G401 (cell line): ENCODE data around the gene SDR42E2. TPM values are rescaled to one million over a fixed set of nuclear protein-coding genes. Genes with fewer than 3 reads are reported as not detected.
A peak's percentile ranks its signal among the peaks of the same experiment; 100 is the strongest.

Experiments used
- DNase-seq: peaks from one replicate; pipeline ENCODE4 v3.0.0-alpha.2; 2015; ENCODE audit warnings: low spot score
- in situ Hi-C: cut with HindIII; loops from 2 replicates; pipeline ENCODE4 v1.10.0; 2016; ENCODE audit warnings: low sequenced_read_pairs, mixed read lengths
- total RNA-seq: library from RNA; depleted of rRNA; stranded (reverse); fragments of >200 nt; shearing (Covaris generic); gene quantifications from 2 replicates; pipeline ENCODE4 v1.2.3, GENCODE V29; 2014; rRNA removed

SDR42E2 gene
- total RNA-seq, 1 experiment from 2014 or later: not detected

DNA sequence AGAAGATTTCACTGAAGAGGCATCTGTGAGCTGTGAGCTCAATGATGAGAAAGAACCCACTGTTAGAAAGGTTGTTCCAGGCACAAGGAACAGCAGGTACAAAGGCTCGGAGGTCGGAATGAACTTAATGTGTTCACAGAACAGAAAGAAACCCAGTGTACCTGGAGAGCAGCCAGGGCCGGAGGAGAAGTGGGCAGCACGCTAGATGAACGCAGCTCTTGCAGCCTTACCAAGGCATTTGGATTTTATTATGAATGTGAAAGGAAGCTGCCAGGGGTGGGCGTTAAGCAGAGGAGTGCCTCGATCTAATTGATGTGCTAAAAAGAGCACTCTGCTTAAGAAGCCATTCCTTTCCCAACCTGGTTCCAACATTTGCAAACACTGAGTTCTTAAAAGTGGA, 62.8 kb downstream of the SDR42E2 start:
- in situ Hi-C loops: no loop called here
- DNase-seq: peak; percentile 32

DNA sequence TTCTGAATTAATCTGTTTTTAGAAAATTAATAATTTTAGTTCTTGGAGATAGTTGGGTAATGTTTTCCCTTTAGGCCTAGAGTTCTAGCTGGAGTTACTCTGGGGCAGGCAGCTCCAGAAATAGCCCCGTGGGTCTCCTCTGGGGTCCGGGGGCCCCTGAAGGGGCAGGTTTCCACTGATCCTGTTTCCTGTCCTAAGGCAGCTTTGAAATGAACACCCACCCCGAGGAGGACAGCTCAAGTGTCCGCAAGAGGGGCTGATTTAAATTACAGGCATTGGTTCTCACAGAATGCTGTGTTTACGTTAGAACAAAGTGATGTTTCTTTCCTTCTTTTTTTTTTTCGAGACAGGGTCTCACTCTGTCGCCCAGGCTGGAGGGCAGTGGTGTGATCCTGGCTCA, 67.6 kb downstream of the SDR42E2 start:
- no peak for DNase-seq
- in situ Hi-C loops: no loop called here

DNA sequence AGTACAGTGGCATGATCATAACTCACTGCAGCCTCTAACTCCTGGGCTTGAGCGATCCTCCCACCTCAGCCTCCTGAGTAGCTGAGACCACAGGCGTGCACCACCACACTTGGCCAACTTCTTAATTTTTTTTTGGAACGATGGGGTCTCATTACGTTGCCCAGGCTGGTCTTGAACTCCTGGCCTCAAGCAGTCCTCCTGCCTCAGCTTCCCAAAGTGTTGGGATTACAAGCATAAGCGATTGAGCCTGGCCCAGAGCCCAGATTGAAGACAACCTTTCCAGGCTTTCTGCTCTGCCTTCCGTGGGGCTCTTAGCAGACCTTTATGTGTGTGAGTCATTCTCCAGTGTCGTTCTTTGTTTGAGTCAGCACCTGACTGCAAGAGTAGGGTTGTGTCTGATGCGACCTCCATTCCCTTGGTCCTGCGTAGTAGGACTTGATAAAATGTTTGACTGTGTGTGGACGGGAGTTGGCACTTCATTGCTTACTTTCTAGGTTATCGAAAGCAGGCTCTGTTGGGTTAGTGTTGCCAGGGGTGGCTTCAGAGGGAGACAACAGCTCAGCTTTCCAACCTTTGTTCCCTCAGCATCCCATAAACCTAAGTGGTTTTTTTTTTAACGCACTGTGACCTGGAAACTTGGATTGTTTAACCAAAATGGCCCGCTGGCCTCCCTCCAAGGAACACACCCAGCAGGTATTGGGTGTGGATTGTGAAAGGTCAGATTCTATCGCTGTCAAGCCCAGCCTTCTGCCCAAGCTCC, 70.2 kb downstream of the SDR42E2 start:
- in situ Hi-C loops: no loop called here
- peak; percentile 69 for DNase-seq

DNA sequence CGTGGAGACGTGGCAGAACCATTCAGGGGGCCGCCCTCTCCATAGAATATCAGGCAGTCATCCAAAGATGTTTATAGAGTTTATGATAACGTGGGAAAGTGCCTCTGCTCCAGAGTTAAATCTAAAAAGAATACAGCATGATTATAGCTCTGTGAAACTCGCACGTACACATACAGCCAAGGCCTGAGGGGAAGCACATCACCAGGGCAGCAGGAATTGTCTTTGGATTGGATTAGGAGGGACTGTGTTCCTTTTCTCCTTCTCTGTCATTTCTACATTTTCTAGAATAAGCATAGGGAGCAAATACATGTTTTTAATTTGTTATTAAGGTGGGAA, 70.7 kb downstream of the SDR42E2 start:
- in situ Hi-C loops: no loop called here
- DNase-seq: no peak

DNA sequence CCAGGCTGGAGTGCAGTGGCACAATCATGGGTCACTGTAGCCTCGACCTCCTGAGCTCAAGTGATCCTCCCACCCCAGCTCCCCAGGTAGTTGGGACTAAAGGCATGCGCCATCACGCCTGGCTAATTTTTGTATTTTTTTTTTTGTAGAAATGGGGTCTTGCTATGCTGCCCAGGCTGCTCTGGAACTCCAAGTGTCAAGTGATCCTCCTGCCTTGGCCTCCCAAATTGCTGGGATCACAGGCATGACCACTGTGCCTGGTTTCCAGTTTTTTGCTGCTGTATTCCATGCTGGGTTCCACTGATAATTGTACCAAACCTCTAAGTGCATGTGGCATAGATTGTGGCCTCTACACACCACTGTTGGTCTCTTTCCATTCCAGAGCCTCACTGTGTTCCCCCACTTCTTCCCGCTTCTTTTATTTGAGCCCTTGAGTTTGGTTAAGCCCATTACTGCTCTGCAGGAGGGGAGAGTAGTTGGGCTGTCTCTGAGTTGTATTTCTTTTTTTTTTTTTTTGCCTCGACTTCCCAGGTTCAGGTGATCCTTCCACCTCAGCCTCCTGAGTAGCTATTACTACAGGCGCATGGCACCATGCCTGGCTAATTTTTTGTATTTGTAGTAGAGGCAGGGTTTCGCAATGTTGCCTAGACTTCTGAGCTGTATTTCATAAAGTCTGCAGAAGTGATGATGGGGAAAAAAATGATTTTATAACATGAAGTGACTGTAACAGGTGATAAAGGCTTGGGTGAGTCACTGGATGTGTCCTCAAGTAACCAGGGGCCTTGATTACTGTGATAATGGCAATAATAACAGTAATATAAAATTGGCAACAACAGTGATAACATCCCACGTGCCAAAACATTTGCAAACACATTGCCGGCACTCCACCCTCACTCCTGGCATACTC, 73.8 kb downstream of the SDR42E2 start:
- DNase-seq: no peak
- in situ Hi-C loops: no loop called here

DNA sequence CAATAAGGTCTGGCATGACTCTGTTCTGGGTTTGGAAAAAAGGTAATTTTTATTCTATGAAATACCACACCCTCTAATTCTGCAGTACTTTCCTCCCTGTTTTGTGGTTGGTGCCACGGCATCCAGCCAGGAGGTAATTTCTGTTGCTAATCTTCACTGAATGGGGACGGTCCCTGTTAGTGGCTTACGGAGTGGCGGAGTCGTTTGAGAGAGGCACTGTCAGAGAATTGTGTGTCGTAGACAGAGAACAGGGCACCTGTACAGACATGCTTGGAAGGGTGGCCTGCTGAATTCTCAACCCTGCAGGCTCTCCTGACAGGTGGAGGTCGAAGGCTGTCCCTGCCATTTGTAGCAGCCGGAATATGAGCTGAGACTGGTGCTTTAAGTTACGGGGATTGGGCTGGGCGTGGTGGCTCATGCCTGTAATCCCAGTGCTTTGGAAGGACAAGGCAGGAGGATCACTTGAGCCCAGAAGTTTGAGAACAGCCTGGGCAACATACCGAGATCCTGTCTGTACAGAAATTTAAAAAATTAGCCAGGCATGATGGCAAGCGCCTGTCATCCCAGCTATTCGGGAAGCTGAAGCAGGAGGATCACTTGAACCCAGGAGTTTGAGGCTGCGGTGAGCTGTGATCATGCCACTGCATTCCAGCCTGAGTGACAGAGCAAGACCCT, 77.0 kb downstream of the SDR42E2 start:
- in situ Hi-C loops: no loop called here

DNA sequence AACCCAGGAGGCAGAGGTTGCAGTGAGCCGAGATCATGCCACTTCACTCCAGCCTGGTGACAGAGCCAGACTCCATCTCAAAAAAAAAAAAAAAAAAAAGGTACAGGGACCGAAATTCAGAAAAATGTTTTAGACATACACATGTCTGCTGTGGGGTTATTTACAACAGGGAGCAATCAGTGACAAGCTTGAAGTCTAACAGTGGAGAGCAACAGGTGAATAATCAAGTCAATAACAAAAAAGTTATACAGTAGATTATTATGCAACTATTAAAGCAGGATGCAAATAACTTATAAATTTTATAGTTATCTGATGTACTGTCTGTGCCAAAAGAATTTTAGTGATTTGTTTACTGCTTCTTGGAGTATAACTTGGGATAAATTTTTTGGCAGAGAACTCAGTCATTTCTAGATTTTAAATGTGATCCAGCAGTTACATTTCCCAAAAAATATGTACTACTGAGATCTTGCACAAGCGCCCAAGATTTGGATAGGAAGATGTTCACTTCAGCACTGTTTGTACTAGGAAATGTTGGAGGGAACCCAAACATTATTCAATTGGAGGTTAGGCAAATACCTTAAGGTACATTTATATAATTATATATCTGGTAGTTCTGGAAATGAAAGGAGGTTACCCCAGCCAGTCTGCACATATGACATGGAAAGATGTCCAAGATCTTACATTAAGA, 77.9 kb downstream of the SDR42E2 start:
- DNase-seq: no peak
- in situ Hi-C loops: no loop called here

More for the DNA sequence above, 77.0 kb downstream of the SDR42E2 start:
- no peak for DNase-seq

Other genes starting within 250 kb of the SDR42E2 start
- 73.9 and 94.3 TPM in 2 replicates for gene UQCRC2, start 209.1 kb upstream of the SDR42E2 start, total RNA-seq
- not detected in 2 replicates for gene PDZD9, start 161.4 kb upstream of the SDR42E2 start, total RNA-seq
- gene MOSMO, start 154.4 kb upstream of the SDR42E2 start, total RNA-seq: 10.5 and 11.6 TPM in 2 replicates
- 0.03 TPM in 1 of 2 replicates, not detected in the other for gene VWA3A, start 70.0 kb upstream of the SDR42E2 start, total RNA-seq
- gene EEF2K, start 43.8 kb downstream of the SDR42E2 start, total RNA-seq: 18.6 and 22.0 TPM in 2 replicates
- 37.7 and 54.2 TPM in 2 replicates for gene POLR3E, start 134.9 kb downstream of the SDR42E2 start, total RNA-seq
- gene CDR2, start 212.1 kb downstream of the SDR42E2 start, total RNA-seq: 22.6 and 33.2 TPM in 2 replicates